ENCODE results near the gene PALLD. TPM values are rescaled to one million over a fixed set of nuclear protein-coding genes. Genes with fewer than 3 reads are reported as not detected.

PALLD gene
- total and polyA plus RNA-seq, 7 donors, result 40.7 to 1,991 (median 1,233) TPM

DNA sequence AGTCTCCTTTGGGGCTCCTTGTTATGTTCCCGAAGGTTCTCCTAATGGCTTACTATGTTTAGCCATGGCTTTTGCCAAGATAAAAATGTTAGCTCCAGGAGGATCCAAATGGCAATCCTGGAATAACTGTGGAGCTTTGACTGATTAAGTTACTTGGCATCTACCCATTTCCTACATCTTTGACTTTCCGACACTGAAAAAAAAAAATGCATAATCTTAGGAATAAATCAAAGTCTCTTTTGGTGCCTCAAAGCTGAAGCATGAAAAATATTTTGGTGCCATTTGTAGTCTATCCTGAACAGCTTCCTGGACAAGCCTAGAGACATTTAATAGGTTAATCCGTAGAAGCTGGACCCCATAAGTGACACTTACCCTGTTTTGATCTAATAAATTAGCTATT, 191.7 kb downstream of the PALLD start:
- no peak overlapping the region for H3K27ac ChIP-seq
- no peak overlapping the region for H3K4me3 ChIP-seq
- TF ChIP-seq POLR2AphosphoS5 (IDR thresholded peaks at IDR 0.05), result no peak
- TF ChIP-seq EP300 (IDR thresholded peaks at IDR 0.05), result no peak
- no peak for DNase-seq
- H3K4me1 ChIP-seq, result no peaks in the 10 kb centered on the region
- no peaks in the 10 kb centered on the region for H3K27me3 ChIP-seq
- no peaks in the 10 kb centered on the region for H3K9me3 ChIP-seq
- no peaks in the 10 kb centered on the region for H3K36me3 ChIP-seq
- WGBS, 2 donors, result 91 to 94% methylated on average over 3 of the region's 3 CpGs
- intact Hi-C loops (cut with DNase I), result no loop called here

DNA sequence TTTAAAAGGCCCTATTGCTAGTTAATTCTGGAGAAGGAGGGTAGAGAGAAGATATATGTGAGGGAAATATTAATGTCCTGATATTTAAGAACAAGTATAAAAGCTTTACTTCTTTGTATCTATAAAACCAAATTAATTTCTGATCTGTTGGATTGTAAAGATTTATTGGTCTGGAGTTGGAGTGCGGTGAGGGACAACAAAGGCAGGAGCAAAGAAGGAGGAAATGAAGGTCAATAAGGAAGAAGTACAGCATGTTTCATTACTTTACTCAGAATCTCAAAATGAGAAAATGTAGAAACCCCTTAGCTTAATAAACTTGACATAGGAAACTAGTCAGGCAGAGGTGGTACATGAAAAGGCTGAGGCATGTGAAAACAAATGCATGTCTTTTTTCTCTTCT, 192.9 kb downstream of the PALLD start:
- intact Hi-C loops (cut with DNase I), result loop anchor here (5.0 kb wide), 2 partner anchors 52 to 102 kb away; no protein-coding TSS in a partner anchor
- H3K4me1 ChIP-seq, result peaks cover 0 to 4% (median 0%) of the 10 kb centered on the region in 4 donors

DNA sequence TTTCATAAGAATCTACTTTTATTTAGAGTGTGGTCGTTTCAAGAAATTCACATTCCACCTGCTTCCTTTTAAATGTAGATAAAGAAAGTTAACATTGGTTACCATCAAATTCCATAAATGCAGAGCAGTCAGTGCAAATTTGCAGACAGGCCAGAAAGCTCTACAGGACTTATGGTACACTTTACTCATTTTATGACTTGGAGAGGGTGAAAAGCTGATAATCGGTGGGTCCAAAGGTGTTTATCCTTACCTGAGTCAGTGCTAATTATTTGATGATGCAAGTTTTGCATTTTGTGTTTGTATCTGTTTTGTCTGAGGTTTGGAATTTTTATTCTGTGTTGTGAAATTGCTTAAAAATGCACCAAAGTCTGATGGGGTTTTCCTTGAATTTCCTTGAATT, 193.3 kb downstream of the PALLD start:
- H3K27ac ChIP-seq, result no peak overlapping the region
- H3K4me1 ChIP-seq, result peaks cover 0 to 4% (median 0%) of the 10 kb centered on the region in 4 donors
- H3K27me3 ChIP-seq, result no peaks in the 10 kb centered on the region
- H3K36me3 ChIP-seq, result no peaks in the 10 kb centered on the region
- no peak for DNase-seq
- 15 to 36% methylated on average over 2 of the region's 2 CpGs for WGBS, 2 donors
- H3K9me3 ChIP-seq, result no peaks in the 10 kb centered on the region
- intact Hi-C loops (cut with DNase I), result loop anchor here (5.0 kb wide), 2 partner anchors 53 to 103 kb away; no protein-coding TSS in a partner anchor
- TF ChIP-seq POLR2AphosphoS5 (IDR thresholded peaks at IDR 0.05), result no peak
- TF ChIP-seq EP300 (IDR thresholded peaks at IDR 0.05), result no peak
- TF ChIP-seq, protein P1, sequence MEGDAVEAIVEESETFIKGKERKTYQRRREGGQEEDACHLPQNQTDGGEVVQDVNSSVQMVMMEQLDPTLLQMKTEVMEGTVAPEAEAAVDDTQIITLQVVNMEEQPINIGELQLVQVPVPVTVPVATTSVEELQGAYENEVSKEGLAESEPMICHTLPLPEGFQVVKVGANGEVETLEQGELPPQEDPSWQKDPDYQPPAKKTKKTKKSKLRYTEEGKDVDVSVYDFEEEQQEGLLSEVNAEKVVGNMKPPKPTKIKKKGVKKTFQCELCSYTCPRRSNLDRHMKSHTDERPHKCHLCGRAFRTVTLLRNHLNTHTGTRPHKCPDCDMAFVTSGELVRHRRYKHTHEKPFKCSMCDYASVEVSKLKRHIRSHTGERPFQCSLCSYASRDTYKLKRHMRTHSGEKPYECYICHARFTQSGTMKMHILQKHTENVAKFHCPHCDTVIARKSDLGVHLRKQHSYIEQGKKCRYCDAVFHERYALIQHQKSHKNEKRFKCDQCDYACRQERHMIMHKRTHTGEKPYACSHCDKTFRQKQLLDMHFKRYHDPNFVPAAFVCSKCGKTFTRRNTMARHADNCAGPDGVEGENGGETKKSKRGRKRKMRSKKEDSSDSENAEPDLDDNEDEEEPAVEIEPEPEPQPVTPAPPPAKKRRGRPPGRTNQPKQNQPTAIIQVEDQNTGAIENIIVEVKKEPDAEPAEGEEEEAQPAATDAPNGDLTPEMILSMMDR (IDR thresholded peaks at IDR 0.05), result no peak
- no peak for TF ChIP-seq POLR2A (IDR thresholded peaks at IDR 0.05)
- H3K4me3 ChIP-seq, result no peak overlapping the region

More for the DNA sequence above, 192.9 kb downstream of the PALLD start:
- TF ChIP-seq EP300 (IDR thresholded peaks at IDR 0.05), result no peak
- no peak for TF ChIP-seq POLR2A (IDR thresholded peaks at IDR 0.05)
- no peak for TF ChIP-seq POLR2AphosphoS5 (IDR thresholded peaks at IDR 0.05)
- TF ChIP-seq, protein P1 (IDR thresholded peaks at IDR 0.05), result no peak
- Histone ChIP-seq H3K27ac (no peak overlapping the region), H3K9me3 (no peaks in the 10 kb centered on the region), H3K27me3 (no peaks in the 10 kb centered on the region), H3K36me3 (no peaks in the 10 kb centered on the region), H3K4me3 (no peak overlapping the region)
- DNase-seq, result no peak
- WGBS, 2 donors, result 31 to 63% methylated on average over 1 of the region's 1 CpG

DNA sequence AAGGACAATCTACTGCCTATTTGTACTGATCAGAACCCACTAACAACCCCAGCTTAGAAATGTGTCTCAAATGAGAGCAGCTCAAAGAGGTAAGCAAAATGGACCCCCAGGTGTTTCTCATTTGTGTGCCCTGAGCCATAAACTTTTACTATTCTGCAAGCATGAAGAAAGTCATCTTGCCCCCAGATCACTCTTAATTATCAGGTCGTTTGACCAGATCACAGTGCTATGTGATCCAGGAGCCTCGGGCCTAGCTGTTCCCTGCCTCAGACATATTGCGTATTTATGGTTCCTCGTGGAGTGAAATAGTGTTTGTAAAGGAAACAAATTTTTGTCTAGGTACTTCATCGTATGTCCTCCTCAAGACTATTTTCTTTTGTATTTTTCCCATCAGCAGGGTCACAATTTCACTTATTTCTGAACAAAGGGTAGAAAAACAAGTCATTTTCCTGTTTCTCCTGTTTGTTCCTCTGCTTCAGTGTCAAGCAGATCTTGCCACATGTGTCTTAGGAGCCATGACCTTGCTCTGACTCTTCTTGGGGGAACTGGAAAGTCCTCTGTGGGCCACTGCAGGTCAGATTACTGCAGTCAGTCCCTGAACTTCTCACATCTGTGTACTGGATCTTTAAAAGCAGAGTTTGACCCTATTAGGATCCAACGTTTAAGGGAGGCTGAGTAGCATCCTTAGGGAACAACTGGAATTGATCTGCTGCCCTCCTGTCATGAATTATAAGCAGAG, 194.9 kb downstream of the PALLD start:
- Histone ChIP-seq H3K9me3 (no peaks in the 10 kb centered on the region), H3K4me3 (no peak overlapping the region), H3K36me3 (no peaks in the 10 kb centered on the region), H3K27me3 (no peaks in the 10 kb centered on the region), H3K27ac (peak overlapping the region in 1 of 4 donors; percentile 9), H3K4me1 (peaks cover 0 to 4% (median 0%) of the 10 kb centered on the region in 4 donors)
- intact Hi-C loops (cut with DNase I), result loop anchor here (5.0 kb wide), 2 partner anchors 54 to 104 kb away; no protein-coding TSS in a partner anchor
- no peak for DNase-seq
- WGBS, 2 donors, result 62 to 77% methylated on average over 6 of the region's 6 CpGs
- TF ChIP-seq, protein P1 (IDR thresholded peaks at IDR 0.05), result no peak
- TF ChIP-seq POLR2AphosphoS5 (IDR thresholded peaks at IDR 0.05), result no peak
- TF ChIP-seq EP300 (IDR thresholded peaks at IDR 0.05), result no peak
- no peak for TF ChIP-seq POLR2A (IDR thresholded peaks at IDR 0.05)

DNA sequence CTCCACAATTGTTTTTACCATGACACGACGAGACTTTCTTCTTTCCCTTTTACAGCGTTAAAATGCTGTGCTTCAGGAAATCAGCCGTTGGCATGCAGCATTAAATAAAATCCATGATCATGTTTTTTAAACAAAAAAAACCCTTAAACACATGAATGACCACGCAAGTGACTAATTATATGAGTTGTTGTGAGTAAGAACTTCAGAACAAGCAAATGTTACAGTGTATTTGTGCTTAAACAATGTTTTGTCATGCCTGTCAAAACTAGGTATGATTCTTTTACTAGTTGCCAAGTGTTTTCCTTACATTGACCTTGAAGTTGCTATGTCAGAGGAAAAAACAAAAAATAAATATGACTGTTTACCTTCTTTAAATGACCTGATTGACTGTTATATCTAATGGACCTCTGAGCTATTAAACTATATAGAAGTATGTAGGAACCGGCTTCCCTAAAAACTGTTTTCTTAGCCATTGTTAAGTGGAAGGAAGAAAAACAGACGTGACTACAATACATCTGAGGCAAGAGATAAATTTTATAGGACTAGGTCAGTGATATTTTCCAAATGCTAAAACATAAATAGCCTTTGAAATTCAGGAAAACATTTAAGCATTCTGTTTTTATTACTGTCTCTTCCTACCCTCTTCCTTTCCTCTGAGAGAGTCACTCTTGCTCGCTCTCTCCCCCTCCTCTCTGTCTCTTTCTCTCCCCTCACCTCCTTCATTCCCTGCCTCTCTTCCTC, 197.1 kb downstream of the PALLD start:
- Histone ChIP-seq H3K4me1 (peaks cover 0 to 4% (median 0%) of the 10 kb centered on the region in 4 donors), H3K27ac (peak overlapping the region in 1 of 4 donors; percentile 32), H3K4me3 (peak overlapping the region in 2 of 4 donors; percentile 4 to 19), H3K27me3 (no peaks in the 10 kb centered on the region), H3K36me3 (no peaks in the 10 kb centered on the region), H3K9me3 (no peaks in the 10 kb centered on the region)
- TF ChIP-seq, protein P1 (IDR thresholded peaks at IDR 0.05), result no peak
- no peak for TF ChIP-seq EP300 (IDR thresholded peaks at IDR 0.05)
- WGBS, 2 donors, result 47 to 53% methylated on average over 8 of the region's 8 CpGs
- intact Hi-C loops (cut with DNase I), result loop anchor here (5.0 kb wide), 2 partner anchors 57 to 107 kb away; no protein-coding TSS in a partner anchor
- no peak for DNase-seq

All from sigmoid colon (tissue), 7 donors.